Esophagus squamous epithelium (tissue), 5 donors: ENCODE data around the gene CCDC15. TPM values are rescaled to one million over a fixed set of nuclear protein-coding genes. Genes with fewer than 3 reads are reported as not detected.
"Not testable (repeated sequence)": the region's sequence is repeated elsewhere in the genome, so short reads cannot be mapped to it uniquely, and the experiment has no call there.

Experiments
- DNase-seq: peaks from one replicate; lab custom pipeline; 2025; lab: John Stamatoyannopoulos, UW
- H3K27ac ChIP-seq, 4 donors: fragments of 200-600 bp; sonication (generic); one replicate each; pipeline ENCODE4 v1.5.1; 2016 to 2019; ENCODE audit warnings: mild to moderate bottlenecking in 1 of 4
- H3K27me3 ChIP-seq, 4 donors: fragments of 200-600 bp; sonication (generic); 1 replicate in 3 of 4; 2 replicates in 1 of 4; pipeline versions ENCODE4 v1.5.1 to v1.6.0; 2017 to 2021; ENCODE audit warnings: antibody characterized with exemption in 1 of 4
- H3K36me3 ChIP-seq, 3 donors: fragments of 200-600 bp; sonication (generic); one replicate each; pipeline ENCODE4 v1.5.1; 2016 to 2019
- H3K4me1 ChIP-seq, 3 donors: fragments of 200-600 bp; sonication (generic); one replicate each; pipeline ENCODE4 v1.5.1; 2017 to 2019
- H3K4me3 ChIP-seq, 4 donors: fragments of 200-600 bp; sonication (generic); 1 replicate in 3 of 4; 2 replicates in 1 of 4; pipeline ENCODE4 v1.5.1; 2016 to 2019; ENCODE audit warnings: mild to moderate bottlenecking in 2 of 4, moderate library complexity in 1 of 4
- H3K9me3 ChIP-seq, 3 donors: fragments of 200-600 bp; sonication (generic); one replicate each; pipeline ENCODE4 v1.5.1; 2016 to 2019
- CTCF ChIP-seq, 6 experiments: fragments of 450-650 bp in 4 of 6; fragments of 200-600 bp in 2 of 6; sonication (generic) in 2 of 6; IDR thresholded peaks; one replicate each; pipeline ENCODE4 v1.5.1; 2016 to 2019; ENCODE audit warnings: antibody characterized with exemption in 6 of 6, mild to moderate bottlenecking in 4 of 6, moderate library complexity in 4 of 6
- POLR2A ChIP-seq, 4 donors: fragments of 450-650 bp; IDR thresholded peaks; one replicate each; pipeline ENCODE4 v1.6.1; 2017; ENCODE audit warnings: antibody characterized with exemption in 4 of 4, mild to moderate bottlenecking in 4 of 4, moderate library complexity in 3 of 4
- WGBS, 2 donors: methylation state at CpG; one replicate each; pipeline ENCODE4 v1.1.5; 2018; 5-methylcytosine and 5-hydroxymethylcytosine counted together
- intact Hi-C: fragments of 100-400 bp; cut with DNase I; formaldehyde crosslinking; loops from one replicate; pipeline ENCODE4 v1.15.0; 2022
- total RNA-seq, 4 donors: library from RNA; depleted of rRNA; stranded (reverse); fragments of >200 nt; gene quantifications; one replicate each; pipeline ENCODE4 v1.1.0, GENCODE V29; 2016
- donor health status: DM: yes; HTN: yes; CAD: no.

The CCDC15 gene
- total RNA-seq, 4 donors from 2014 or later: 2.0 to 3.2 (median 2.9) TPM

GRCh38 chr11:125005491-125005890, 51.5 kb downstream of the CCDC15 start:
- WGBS, 2 donors: 86 to 92% methylated on average over 2 of the region's 2 CpGs
- intact Hi-C loops: no loop called here

GRCh38 chr11:125016413-125016812, 62.4 kb downstream of the CCDC15 start:
- Histone ChIP-seq H3K9me3 (no peaks in the 10 kb centered on the region), H3K27ac (no peak overlapping the region), H3K4me1 (no peaks in the 10 kb centered on the region), H3K27me3 (no peaks in the 10 kb centered on the region), H3K4me3 (no peak overlapping the region), H3K36me3 (peaks cover 0 to 4% (median 0%) of the 10 kb centered on the region in 3 donors)
- intact Hi-C loops: no loop called here
- TF ChIP-seq CTCF (IDR thresholded peaks at IDR 0.05) (no peak), POLR2A (IDR thresholded peaks at IDR 0.05) (no peak)
- DNase-seq: no peak

More at GRCh38 chr11:125005491-125005890, 51.5 kb downstream of the CCDC15 start:
- Histone ChIP-seq H3K4me1 (no peaks in the 10 kb centered on the region), H3K9me3 (no peaks in the 10 kb centered on the region), H3K27me3 (no peaks in the 10 kb centered on the region), H3K27ac (no peak overlapping the region), H3K4me3 (no peak overlapping the region), H3K36me3 (peaks cover 0 to 17% (median 0%) of the 10 kb centered on the region in 3 donors)
- TF ChIP-seq CTCF (IDR thresholded peaks at IDR 0.05): no peak
- TF ChIP-seq POLR2A (IDR thresholded peaks at IDR 0.05): no peak
- no peak for DNase-seq

- TF ChIP-seq POLR2A (IDR thresholded peaks at IDR 0.05): no peak
- TF ChIP-seq CTCF (IDR thresholded peaks at IDR 0.05): no peak
- no peak for DNase-seq
- 35 to 61% methylated on average over 2 of the region's 2 CpGs for WGBS, 2 donors
- Histone ChIP-seq H3K27ac (no peak overlapping the region), H3K4me1 (no peaks in the 10 kb centered on the region), H3K9me3 (no peaks in the 10 kb centered on the region), H3K4me3 (no peak overlapping the region), H3K36me3 (no peaks in the 10 kb centered on the region), H3K27me3 (no peaks in the 10 kb centered on the region)
- intact Hi-C loops: no loop called here
These were observed 66.3 kb downstream of the CCDC15 start for GRCh38 chr11:125020342-125020741.

- intact Hi-C loops: no loop called here
- Histone ChIP-seq H3K9me3 (no peaks in the 10 kb centered on the region), H3K4me1 (no peaks in the 10 kb centered on the region), H3K4me3 (no peak overlapping the region), H3K36me3 (no peaks in the 10 kb centered on the region), H3K27ac (no peak overlapping the region), H3K27me3 (no peaks in the 10 kb centered on the region)
- TF ChIP-seq CTCF (IDR thresholded peaks at IDR 0.05) (no peak), POLR2A (IDR thresholded peaks at IDR 0.05) (no peak)
- no peak for DNase-seq
These were observed 68.5 kb downstream of the CCDC15 start for GRCh38 chr11:125022551-125022950.

GRCh38 chr11:125025968-125026367, 72.0 kb downstream of the CCDC15 start:
- DNase-seq: no peak
- Histone ChIP-seq H3K4me3 (no peak overlapping the region), H3K9me3 (no peaks in the 10 kb centered on the region), H3K27ac (no peak overlapping the region), H3K36me3 (no peaks in the 10 kb centered on the region), H3K4me1 (no peaks in the 10 kb centered on the region), H3K27me3 (no peaks in the 10 kb centered on the region)
- TF ChIP-seq POLR2A (IDR thresholded peaks at IDR 0.05) (no peak), CTCF (IDR thresholded peaks at IDR 0.05) (no peak)
- intact Hi-C loops: no loop called here
- 100% methylated on average over 1 of the region's 2 CpGs; no CpG with 5 or more reads in 1 of the 2 donors for WGBS, 2 donors

- H3K9me3 ChIP-seq, intact Hi-C loops, H3K4me3 ChIP-seq, H3K27me3 ChIP-seq, DNase-seq, H3K36me3 ChIP-seq, H3K27ac ChIP-seq, H3K4me1 ChIP-seq: not testable (repeated sequence)
- 73 to 82% methylated on average over 1 of the region's 1 CpG for WGBS, 2 donors
These were observed 75.4 kb downstream of the CCDC15 start for GRCh38 chr11:125029431-125029830.
